Sigmoid colon (tissue), 4 donors: Measurements from ENCODE around the gene TSPAN5.

Experiments used
- CTCF ChIP-seq, 4 experiments: fragments of 450-650 bp in 3 of 4; fragments of 200-600 bp in 1 of 4; IDR thresholded peaks; one replicate each; pipeline ENCODE4 v1.5.1; 2016 to 2019; ENCODE audit warnings: antibody characterized with exemption in 4 of 4, mild to moderate bottlenecking in 3 of 4, moderate library complexity in 2 of 4
- EP300 ChIP-seq, 4 donors: sonication (generic); formaldehyde crosslinking; IDR thresholded peaks; one replicate each; pipeline ENCODE4 v1.6.1; 2017; ENCODE audit warnings: antibody characterized with exemption in 4 of 4
- POLR2A ChIP-seq, 2 donors: fragments of 450-650 bp; IDR thresholded peaks; one replicate each; pipeline ENCODE4 v1.6.1; 2016; ENCODE audit warnings: antibody characterized with exemption in 2 of 2, mild to moderate bottlenecking in 2 of 2, moderate library complexity in 2 of 2

GRCh38 chr4:98646422-98646821, 12.0 kb downstream of the TSPAN5 start:
- no peak for TF ChIP-seq CTCF (IDR thresholded peaks at IDR 0.05)
- no peak for TF ChIP-seq EP300 (IDR thresholded peaks at IDR 0.05)
- TF ChIP-seq POLR2A (IDR thresholded peaks at IDR 0.05), result no peak
